ENCODE data around the gene C16orf92.

C16orf92 gene, protein sequence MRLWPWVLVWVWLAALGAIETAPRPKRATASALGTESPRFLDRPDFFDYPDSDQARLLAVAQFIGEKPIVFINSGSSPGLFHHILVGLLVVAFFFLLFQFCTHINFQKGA

DNA sequence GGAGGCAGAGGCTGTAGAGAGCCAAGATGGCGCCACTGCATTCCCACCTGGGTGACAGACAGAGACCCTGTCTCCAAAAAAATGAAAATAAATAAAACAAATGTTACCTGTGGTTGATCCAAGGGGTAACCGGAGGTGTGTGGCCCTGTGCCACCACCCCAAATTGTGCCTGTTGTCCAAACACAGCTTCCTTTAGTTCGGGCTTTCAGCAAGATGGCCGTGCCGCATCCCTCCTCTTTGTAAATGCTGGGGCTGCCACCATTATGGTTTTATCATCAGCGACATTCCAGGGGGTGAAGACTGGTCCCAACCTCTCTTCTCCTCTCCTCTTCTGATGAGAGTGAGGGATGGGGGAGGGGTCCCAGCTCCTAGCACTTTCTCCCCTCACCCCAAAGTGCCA is at the start of gene C16orf92:
Gene C16orf92, plus strand, starts transcription at position 312 of the 400 bp plus-strand sequence. CDS start 143 bp downstream, outside the sequence.
- DNase-seq = no peak

GRCh38 chr16:29973384-29974246 is 49.4 kb upstream of the C16orf92 start, which contains the start of gene TAOK2:
TSS of gene TAOK2 (plus strand) at chr16:29973868. CDS start at chr16:29977773, 3,905 bp downstream.
- peak; percentile 96 for DNase-seq

DNA sequence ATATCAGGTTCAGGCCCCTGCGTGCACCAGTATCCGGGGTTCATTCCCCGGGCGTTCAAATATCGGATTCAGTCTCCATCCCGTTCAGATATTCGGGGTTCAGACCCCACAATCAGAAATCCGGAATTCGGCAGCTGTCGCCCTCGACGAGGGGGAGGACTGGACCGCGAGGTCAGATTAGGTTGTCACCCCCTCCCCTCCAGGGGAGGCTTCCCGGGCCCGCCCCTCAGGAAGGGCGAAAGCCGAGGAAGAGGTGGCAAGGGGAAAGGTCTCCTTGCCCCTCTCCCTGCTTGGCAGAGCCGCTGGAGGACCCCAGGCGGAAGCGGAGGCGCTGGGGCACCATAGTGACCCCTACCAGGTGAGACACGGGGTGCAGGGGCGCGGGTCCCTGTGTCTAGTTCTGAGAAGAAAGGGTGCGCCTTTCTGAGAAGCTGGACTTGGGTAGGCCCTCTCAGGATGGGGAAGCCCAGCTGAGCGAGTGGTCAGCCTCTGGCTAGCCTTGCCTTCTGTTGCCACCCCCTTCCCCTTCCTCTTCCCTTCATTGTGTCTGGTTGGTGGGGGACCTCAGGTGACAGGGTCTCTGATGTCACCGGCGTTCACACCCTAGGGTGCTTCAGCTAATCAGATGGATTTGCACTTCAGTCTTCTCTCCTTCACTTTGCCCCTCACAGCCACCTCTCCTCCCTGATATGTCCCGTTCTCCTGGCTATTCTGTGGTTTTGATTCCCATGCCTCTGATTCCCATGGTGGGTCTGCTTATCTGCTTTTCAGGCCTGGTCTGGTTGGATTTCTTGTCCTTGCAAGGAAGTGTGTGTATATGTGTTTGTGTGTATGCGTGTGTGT is 48.5 kb upstream of the C16orf92 start:
- no peak for DNase-seq

DNA sequence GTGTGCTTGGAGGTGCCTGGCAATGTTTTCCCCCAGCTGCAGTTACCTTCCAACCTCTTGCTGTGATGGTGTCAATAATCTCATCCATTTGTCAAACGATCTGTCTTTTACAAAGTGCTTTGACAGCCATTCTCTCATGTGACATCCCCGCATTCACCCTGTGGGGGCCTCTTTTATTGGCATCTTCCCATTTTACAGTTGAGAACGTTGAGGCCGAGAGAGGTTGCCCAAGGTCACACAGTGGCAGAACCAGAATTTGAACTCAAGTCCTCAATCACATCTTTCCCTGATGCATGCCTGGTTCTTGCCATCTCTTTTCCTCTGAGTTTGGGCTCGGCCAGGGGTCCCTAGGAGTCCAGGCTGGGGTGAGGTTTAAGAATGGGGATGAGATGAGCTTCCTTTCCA is 47.9 kb upstream of the C16orf92 start:
- DNase-seq = no peak

DNA sequence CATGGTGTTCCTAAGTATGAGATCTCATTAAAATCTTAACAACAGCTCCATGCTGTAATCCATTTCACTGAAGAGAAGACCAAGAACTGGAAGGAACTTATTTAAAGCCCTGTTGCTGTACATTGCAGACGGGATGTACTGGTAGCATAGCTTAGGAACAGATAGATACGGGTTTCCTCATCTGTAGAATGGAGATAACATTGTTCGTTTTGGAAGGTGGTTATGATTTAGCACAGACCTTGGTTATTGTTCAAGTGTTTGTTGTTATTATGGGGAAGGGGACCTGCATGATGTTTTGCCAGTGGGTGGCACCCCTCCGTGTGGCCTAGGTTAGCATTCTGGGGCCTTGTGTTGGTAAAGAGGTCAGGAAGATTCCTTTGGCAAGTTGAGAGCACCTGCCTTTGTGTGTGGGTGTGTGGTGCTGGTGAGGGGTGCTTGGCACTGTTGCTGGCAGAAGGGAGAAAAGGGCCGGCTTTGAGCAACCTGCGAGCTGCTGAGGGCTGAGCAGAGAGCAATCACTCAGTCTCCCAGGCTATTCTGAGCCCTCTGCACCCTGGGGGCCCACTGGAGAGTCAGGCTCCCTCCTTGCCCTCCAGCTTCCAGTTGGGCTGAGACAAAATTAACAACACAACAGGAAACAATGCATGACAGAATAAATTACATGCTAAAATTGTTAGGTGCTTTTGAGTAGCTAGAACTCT is 47.0 kb upstream of the C16orf92 start:
- no peak for DNase-seq

DNA sequence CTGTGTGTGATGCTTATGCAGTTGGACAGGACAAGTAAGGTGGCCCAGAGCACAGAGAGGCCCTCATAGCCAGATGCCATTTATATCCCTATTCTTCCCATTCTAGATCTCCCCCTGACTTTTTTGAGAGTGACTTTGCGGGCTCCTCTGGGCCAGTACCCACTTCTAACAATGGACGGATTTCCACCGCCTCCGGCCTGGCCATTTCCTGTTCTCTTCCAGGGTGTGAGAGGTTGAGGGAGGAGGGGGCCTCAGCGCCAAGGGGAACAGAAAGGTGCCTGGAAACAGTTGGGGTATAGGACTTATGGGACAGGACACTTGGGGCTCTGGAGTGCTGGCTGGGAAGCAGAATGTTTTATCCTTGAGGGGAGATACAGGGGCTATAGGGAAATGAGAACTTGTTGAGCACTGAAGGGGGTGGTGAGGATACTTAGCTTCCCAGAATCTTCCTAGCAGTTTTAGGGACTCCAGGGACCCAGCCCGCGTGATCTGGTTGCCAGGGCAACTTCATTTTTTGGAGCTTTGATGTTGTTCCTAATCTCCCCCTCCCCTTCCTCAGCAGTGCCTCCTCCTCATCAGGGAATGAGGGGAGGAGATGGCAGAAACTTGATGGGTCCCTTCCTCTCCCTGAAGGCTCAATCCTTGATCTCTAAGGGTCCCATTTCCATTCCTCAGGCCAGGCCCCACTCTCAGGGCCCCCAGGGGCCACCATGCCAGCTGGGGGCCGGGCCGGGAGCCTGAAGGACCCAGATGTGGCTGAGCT is 45.8 kb upstream of the C16orf92 start:
- no peak for DNase-seq

- no peak for DNase-seq
Measured at GRCh38 chr16:29978081-29978480, 44.9 kb upstream of the C16orf92 start.

- DNase-seq = no peak
Measured at GRCh38 chr16:29978564-29979270, 44.3 kb upstream of the C16orf92 start.

DNA sequence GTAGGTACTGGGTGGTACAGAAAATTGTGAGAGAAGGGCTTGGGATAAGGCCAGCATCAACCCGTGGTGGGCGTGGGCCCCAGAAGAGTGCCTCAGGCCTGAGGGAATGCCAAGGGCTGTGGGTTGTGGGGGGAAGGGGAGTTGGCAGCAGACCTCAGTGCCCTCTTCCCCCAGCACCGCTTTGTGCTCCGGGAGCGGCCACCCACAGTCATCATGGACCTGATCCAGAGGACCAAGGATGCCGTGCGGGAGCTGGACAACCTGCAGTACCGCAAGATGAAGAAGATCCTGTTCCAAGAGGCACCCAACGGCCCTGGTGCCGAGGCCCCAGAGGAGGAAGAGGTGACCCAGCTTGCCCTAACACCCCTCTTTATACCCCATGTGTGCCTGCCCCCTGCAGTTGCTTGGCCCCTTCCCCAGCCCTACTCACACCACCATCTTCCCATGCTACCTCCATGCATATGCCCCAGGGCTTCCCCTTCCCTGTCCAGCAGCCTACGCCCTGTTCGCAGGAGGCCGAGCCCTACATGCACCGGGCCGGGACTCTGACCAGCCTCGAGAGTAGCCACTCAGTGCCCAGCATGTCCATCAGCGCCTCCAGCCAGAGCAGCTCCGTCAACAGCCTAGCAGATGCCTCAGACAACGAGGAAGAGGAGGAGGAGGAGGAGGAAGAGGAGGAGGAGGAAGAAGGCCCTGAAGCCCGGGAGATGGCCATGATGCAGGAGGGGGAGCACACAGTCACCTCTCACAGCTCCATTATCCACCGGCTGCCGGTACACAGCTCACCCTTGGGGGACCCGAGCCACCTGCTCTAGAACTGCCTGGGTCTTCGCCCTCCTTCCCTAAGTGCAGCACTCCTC is 40.2 kb upstream of the C16orf92 start:
- no peak for DNase-seq

GRCh38 chr16:29983420-29984136 is 39.4 kb upstream of the C16orf92 start:
- no peak for DNase-seq

DNA sequence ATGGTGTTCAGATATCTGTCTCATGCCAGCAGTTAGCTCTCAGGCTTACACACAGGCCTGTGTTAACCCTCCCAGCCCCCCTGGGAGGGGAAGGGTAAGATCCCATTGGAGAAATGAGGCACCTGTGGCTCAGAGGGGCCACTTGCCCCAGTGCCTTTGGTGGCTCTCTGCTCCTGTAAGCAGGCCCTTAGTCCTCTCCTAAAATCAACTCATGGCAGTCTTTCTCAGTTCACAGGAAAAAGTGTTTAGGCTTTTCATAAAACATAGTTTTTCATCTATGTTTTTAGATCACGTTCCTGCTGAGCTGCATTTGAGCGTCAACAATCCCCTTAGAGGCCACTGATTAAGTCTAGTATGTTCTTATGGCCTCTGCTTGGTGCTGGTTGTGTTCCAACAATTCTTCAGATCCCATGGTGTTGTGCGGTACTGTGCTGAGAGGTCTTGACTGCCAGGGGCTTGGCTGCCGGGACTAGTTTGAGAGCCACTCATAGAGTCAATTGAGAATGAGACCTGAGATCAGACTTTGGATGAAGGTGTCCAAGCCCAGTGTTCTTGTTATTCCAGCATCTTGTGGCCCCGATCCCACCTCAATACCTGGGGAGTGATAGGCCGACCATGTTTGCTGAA is 38.7 kb upstream of the C16orf92 start:
- no peak for DNase-seq

DNA sequence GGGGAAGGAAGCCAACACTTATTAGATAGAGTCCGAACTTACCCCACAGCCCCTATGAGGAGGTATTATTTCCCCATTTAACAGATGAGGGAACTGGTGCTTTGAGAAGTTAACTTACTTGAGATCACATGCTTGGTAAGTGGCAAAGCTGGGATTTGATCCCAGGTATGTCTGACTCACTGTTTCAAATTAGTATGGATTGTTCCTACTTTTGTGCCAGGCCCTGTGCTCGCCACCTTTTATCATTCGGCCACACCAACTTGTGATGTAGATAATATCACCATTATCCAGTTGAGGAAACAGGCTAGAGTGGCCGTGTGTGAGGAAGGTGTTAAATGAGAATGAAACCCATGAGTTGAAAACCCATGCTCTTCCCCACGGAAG is 38.2 kb upstream of the C16orf92 start:
- DNase-seq = no peak

DNA sequence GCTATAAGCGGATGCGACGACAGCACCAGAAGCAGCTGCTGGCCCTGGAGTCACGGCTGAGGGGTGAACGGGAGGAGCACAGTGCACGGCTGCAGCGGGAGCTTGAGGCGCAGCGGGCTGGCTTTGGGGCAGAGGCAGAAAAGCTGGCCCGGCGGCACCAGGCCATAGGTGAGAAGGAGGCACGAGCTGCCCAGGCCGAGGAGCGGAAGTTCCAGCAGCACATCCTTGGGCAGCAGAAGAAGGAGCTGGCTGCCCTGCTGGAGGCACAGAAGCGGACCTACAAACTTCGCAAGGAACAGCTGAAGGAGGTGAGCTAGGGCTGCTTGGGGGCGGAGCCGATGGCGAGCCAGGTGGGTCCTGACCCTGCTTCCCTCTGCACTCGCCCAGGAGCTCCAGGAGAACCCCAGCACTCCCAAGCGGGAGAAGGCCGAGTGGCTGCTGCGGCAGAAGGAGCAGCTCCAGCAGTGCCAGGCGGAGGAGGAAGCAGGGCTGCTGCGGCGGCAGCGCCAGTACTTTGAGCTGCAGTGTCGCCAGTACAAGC is 37.7 kb upstream of the C16orf92 start:
- no peak for DNase-seq

DNA sequence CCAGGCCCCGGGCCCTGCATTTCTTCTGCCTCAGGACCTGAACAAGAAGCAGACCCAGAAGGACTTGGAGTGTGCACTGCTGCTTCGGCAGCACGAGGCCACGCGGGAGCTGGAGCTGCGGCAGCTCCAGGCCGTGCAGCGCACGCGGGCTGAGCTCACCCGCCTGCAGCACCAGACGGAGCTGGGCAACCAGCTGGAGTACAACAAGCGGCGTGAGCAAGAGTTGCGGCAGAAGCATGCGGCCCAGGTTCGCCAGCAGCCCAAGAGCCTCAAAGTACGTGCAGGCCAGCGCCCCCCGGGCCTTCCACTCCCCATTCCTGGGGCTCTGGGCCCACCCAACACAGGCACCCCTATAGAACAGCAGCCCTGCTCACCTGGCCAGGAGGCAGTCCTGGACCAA is 36.8 kb upstream of the C16orf92 start:
- DNase-seq = no peak

DNA sequence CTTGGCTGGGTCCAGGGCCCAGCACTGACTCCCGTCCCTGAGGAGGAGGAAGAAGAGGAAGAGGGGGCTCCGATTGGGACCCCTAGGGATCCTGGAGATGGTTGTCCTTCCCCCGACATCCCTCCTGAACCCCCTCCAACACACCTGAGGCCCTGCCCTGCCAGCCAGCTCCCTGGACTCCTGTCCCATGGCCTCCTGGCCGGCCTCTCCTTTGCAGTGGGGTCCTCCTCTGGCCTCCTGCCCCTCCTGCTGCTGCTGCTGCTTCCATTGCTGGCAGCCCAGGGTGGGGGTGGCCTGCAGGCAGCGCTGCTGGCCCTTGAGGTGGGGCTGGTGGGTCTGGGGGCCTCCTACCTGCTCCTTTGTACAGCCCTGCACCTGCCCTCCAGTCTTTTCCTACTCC is 36.1 kb upstream of the C16orf92 start:
- no peak for DNase-seq

DNA sequence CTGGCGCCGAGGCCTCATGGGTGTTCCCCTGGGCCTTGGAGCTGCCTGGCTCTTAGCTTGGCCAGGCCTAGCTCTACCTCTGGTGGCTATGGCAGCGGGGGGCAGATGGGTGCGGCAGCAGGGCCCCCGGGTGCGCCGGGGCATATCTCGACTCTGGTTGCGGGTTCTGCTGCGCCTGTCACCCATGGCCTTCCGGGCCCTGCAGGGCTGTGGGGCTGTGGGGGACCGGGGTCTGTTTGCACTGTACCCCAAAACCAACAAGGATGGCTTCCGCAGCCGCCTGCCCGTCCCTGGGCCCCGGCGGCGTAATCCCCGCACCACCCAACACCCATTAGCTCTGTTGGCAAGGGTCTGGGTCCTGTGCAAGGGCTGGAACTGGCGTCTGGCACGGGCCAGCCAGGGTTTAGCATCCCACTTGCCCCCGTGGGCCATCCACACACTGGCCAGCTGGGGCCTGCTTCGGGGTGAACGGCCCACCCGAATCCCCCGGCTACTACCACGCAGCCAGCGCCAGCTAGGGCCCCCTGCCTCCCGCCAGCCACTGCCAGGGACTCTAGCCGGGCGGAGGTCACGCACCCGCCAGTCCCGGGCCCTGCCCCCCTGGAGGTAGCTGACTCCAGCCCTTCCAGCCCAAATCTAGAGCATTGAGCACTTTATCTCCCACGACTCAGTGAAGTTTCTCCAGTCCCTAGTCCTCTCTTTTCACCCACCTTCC is 35.5 kb upstream of the C16orf92 start:
- no peak for DNase-seq

DNA sequence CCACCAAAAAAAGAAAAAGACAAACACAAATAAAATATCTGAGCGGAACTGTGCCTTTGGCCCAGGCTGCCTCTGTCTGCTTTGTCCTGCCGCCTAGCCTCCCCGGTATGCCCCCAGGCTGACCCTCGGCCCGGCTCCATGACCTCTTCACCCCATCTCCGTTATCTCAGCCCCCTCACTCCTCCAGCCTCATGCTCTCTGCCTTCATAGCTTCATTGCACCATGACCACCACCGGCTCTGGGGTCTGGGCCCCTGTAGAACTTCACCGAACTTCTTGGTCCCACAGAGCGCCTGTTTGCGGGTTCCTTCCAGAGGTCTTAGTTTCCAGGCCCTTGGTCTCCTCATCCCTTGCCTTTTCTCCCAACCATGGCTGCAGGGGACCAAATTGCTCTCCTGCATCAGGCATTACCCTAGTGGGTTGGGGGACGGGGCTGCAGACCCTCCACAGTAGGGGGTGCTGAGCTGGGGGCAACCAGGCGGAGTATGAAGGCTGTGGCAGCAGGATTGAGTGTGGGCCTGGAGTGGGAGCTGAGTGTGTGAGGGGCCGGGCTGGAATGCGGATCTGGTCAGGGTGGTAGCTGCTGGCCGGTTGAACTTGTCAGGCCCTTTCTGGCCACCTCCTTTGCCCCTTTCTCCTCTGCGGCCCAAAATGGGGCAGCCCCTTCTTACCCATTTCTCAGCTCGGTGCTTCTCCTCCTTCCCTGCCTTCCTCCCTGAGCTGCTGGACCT is 34.5 kb upstream of the C16orf92 start:
- DNase-seq = no peak
